ENCODE data around the gene ALOX12. TPM values are rescaled to one million over a fixed set of nuclear protein-coding genes. Genes with fewer than 3 reads are reported as not detected.
"Not testable (repeated sequence)": the region's sequence is repeated elsewhere in the genome, so short reads cannot be mapped to it uniquely, and the experiment has no call there.

Gene ALOX12
- total RNA-seq, 4 donors from 2014 or later, result not detected

GRCh38 chr17:6985266-6985665 lies 10.6 kb upstream of the ALOX12 start:
- DNase-seq (ENCODE audit: low spot score in 2 of 2), result no peak
- 56 to 62% methylated on average over 4 of the region's 4 CpGs for WGBS, 2 donors
- TF ChIP-seq EP300 (IDR thresholded peaks at IDR 0.05) (no peak), POLR2A (IDR thresholded peaks at IDR 0.05) (no peak), CTCF (IDR thresholded peaks at IDR 0.05) (no peak)

GRCh38 chr17:6986676-6987075 lies 9.2 kb upstream of the ALOX12 start:
- Histone ChIP-seq H3K4me3 (no peak overlapping the region), H3K27me3 (no peaks in the 10 kb centered on the region), H3K27ac (no peak overlapping the region), H3K36me3 (peaks cover 0 to 3% (median 0%) of the 10 kb centered on the region in 3 donors), H3K9me3 (peaks cover 0 to 6% (median 0%) of the 10 kb centered on the region in 4 donors), H3K4me1 (no peaks in the 10 kb centered on the region)
- DNase-seq (ENCODE audit: low spot score in 2 of 2), result no peak
- 36 to 42% methylated on average over 3 of the region's 3 CpGs for WGBS, 2 donors
- TF ChIP-seq CTCF (IDR thresholded peaks at IDR 0.05), result no peak
- TF ChIP-seq EP300 (IDR thresholded peaks at IDR 0.05), result no peak
- no peak for TF ChIP-seq POLR2A (IDR thresholded peaks at IDR 0.05)

More at GRCh38 chr17:6985266-6985665, 10.6 kb upstream of the ALOX12 start:
- H3K4me1 ChIP-seq, result no peaks in the 10 kb centered on the region
- no peaks in the 10 kb centered on the region for H3K27me3 ChIP-seq
- no peak overlapping the region for H3K4me3 ChIP-seq
- H3K9me3 ChIP-seq, result peaks cover 0 to 10% (median 0%) of the 10 kb centered on the region in 4 donors
- H3K27ac ChIP-seq, result no peak overlapping the region
- peaks cover 0 to 3% (median 0%) of the 10 kb centered on the region in 3 donors for H3K36me3 ChIP-seq

- no peak for DNase-seq (ENCODE audit: low spot score in 2 of 2)
- Histone ChIP-seq H3K4me3 (no peak overlapping the region), H3K27ac (no peak overlapping the region), H3K27me3 (no peaks in the 10 kb centered on the region), H3K4me1 (no peaks in the 10 kb centered on the region), H3K36me3 (peaks cover 0 to 3% (median 0%) of the 10 kb centered on the region in 3 donors), H3K9me3 (peaks cover 0 to 6% (median 0%) of the 10 kb centered on the region in 4 donors)
- TF ChIP-seq CTCF (IDR thresholded peaks at IDR 0.05) (no peak), EP300 (IDR thresholded peaks at IDR 0.05) (no peak), POLR2A (IDR thresholded peaks at IDR 0.05) (no peak)
- 91 to 92% methylated on average over 2 of the region's 2 CpGs for WGBS, 2 donors
Measured at GRCh38 chr17:6989779-6990178, 6.1 kb upstream of the ALOX12 start.

GRCh38 chr17:6993613-6994056 lies 2.2 kb upstream of the ALOX12 start:
- not testable (repeated sequence) for H3K9me3 ChIP-seq; H3K27me3 ChIP-seq; H3K4me3 ChIP-seq; DNase-seq (ENCODE audit: low spot score in 2 of 2); H3K27ac ChIP-seq
- Histone ChIP-seq H3K4me1 (peaks cover 0 to 15% (median 4%) of the 10 kb centered on the region in 4 donors), H3K36me3 (peaks cover 0 to 21% (median 0%) of the 10 kb centered on the region in 3 donors)
- 85% methylated on average over 5 of the region's 5 CpGs for WGBS, 2 donors

- DNase-seq (ENCODE audit: low spot score in 2 of 2), result no peak
- Histone ChIP-seq H3K27ac (no peak overlapping the region), H3K36me3 (peaks cover 0 to 26% (median under 1%) of the 10 kb centered on the region in 3 donors), H3K9me3 (peaks cover 0 to 4% (median 0%) of the 10 kb centered on the region in 4 donors), H3K4me1 (peaks cover 0 to 15% (median 4%) of the 10 kb centered on the region in 4 donors), H3K27me3 (peaks cover 0 to 7% of the 10 kb centered on the region in 2 donors), H3K4me3 (no peak overlapping the region)
- TF ChIP-seq EP300 (IDR thresholded peaks at IDR 0.05), result no peak
- TF ChIP-seq POLR2A (IDR thresholded peaks at IDR 0.05), result no peak
- no peak for TF ChIP-seq CTCF (IDR thresholded peaks at IDR 0.05)
- 83 to 86% methylated on average over 10 of the region's 10 CpGs for WGBS, 2 donors
Measured at GRCh38 chr17:6994118-6994598, 1.7 kb upstream of the ALOX12 start.

Data from tibial nerve (tissue), 4 donors.